CD4-positive, alpha-beta T cell treated with Interleukin-12 subunit alpha and Interleukin-12 subunit beta, for 1 hour (primary cell): Measurements from ENCODE around the gene NFE2L3.
"Not testable (repeated sequence)": the region's sequence is repeated elsewhere in the genome, so short reads cannot be mapped to it uniquely, and the experiment has no call there.

Source experiments
- DNase-seq: peaks from one replicate; pipeline ENCODE4 v3.0.0-alpha.2; 2020

NFE2L3 gene

DNA sequence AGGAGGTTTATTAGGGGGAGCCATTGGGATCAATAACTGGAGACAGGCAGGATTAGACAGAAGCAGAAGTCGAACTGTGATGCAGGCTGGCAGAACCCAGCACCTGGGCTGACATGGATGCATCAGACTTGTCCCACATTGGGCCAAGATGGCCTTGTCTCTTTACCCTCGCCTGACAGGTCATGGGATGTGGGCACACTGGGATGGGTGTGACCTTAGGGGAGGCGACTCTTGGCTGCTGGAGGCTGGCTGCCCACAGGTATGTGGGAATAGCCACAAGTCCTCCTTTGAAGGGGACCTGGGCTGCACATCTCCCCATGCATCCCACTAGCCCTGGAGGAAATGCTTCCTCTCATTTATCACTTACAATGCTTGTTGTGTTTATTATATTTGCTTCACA, 17.3 kb downstream of the NFE2L3 start:
- no peak for DNase-seq

DNA sequence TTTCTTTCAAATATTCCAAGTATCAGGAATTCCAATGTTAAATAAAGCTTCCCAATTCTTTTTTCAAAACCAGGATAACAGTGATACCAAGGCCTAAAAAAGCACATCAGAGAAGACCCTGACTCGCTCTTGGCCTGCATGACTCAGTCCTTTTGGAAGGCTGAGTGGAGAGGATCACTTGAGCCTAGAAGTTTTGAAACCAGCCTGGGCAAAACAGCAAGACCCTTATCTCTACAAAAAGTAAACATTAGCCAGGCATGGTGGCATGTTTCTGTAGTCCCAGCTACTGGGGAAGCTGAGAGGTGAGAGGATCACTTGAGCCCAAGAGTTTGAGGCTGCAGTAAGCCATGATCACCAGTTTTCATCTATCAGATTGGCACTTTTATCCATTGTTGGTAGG, 18.7 kb downstream of the NFE2L3 start:
- DNase-seq = no peak

DNA sequence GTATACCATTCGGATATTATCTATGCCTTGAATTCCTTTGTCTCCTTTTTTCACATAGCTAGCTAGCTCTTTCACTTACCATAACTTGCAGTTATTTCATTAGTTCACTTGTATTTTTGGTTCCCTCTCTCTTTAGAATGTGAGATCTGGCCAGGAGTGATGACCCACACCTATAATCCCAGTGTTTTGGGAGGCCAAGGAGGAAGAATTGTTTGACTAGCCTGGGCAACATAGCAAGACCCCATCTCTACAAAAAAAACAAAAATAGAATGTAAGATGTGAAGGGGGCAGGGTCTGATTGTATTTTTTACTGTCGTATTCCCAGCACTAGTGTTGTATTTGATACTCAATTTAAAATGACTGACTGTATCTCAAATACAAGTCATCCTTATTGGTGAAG, 19.6 kb downstream of the NFE2L3 start:
- DNase-seq = no peak

DNA sequence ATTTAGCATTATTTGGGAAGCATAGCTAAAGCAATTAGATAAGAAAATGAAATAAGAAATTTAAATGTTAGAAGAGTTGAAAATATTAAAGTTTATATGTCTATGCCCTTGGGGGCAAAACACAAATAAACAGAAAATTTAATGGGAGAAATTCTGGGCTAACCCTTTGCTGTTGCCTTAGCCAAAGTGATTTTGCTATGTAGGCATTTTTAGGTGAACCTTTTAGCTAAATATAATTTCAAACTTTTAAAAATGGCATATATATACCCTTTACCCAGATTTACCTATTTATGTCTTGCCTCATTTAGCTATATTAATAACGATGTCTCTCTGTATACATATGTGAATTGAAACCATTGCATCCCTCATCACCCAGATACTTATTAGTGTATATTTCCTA, 20.1 kb downstream of the NFE2L3 start:
- DNase-seq = no peak

DNA sequence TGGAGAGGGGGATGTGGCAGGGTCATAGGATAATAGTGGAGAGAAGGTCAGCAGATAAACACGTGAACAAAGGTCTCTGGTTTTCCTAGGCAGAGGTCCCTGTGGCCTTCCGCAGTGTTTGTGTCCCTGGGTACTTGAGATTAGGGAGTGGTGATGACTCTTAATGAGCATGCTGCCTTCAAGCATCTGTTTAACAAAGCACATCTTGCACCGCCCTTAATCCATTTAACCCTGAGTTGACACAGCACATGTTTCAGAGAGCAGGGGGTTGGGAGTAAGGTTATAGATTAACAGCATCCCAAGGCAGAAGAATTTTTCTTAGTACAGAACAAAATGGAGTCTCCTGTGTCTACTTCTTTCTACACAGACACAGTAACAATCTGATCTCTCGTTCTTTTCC, 23.9 kb downstream of the NFE2L3 start:
- DNase-seq = not testable (repeated sequence)

DNA sequence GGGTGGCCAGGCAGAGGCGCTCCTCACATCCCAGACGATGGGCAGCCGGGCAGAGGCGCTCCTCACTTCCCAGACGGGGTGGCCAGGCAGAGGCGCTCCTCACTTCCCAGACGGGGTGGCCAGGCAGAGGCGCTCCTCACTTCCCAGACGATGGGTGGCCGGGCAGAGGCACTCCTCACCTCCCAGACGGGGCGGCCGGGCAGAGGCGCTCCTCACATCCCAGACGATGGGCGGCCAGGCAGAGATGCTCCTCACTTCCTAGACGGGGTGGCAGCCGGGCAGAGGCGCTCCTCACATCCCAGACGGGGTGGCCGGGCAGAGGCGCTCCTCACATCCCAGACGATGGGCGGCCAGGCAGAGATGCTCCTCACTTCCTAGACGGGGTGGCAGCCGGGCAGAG, 24.7 kb downstream of the NFE2L3 start:
- DNase-seq = not testable (repeated sequence)

DNA sequence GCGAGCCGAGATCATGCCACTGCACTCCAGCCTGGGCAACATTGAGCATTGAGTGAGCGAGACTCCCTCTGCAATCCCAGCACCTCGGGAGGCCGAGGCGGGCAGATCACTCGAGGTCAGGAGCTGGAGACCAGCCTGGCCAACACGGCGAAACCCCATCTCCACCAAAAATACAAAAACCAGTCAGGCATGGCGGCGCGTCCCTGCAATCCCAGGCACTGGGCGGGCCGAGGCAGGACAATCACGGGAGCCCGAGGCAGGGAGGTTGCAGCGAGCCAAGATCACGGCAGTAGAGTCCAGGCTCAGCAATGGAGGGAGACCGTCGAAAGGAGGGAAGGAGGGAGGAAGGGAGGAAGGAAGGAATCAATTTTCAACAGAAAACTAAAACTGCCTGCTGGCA, 25.3 kb downstream of the NFE2L3 start:
- not testable (repeated sequence) for DNase-seq

DNA sequence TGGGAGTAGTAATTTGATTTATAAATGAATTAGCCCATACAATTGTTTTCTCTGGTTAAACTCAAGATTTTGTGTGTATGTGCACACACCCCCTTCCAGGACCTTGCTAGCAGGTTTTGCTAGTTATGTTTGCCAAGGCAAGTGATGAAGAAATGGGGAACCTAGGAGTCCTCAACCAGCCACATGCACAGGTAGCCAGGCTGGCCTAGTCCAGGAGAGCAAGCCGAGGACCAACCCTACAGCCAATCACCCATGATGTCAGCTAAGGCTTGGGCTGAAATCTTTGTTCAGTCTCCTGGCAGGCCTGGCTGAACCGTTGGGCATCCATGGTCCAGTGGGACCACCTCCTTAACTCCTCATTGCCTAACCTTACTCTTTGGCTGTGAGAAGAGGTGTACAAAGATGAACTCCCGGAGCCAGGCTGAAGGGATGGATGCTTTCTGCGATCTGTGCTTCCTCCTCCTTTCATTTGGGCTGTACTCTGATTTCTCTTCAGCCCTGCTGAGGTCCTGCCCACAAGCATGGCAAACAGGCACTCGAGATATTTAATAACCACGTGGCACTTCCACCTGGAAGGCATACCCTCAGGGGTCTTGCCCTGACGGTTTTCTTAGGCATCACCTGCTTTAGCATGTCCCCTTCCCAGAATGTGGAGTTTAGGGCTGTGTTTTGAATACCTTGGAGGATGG, 26.4 kb downstream of the NFE2L3 start:
- DNase-seq = no peak

DNA sequence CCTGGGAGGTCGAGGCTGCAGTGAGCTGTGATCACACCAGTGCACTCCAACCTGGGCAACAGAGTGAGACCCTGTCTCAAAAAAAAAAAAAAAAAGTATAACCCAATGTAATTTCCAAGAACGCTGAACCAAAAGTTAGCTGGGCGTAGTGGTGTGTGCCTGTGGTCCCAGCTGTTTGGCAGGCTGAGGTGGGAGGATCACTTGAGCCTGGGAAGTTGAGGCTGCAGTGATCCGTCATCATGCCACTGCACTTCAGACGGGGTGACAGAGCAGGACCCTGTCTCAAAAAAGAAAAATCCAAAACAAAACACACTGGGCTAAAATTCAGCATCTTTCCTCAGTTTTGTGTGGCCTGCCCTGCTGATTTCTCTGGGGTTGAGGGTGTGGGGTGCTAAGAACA, 27.4 kb downstream of the NFE2L3 start:
- DNase-seq = no peak

DNA sequence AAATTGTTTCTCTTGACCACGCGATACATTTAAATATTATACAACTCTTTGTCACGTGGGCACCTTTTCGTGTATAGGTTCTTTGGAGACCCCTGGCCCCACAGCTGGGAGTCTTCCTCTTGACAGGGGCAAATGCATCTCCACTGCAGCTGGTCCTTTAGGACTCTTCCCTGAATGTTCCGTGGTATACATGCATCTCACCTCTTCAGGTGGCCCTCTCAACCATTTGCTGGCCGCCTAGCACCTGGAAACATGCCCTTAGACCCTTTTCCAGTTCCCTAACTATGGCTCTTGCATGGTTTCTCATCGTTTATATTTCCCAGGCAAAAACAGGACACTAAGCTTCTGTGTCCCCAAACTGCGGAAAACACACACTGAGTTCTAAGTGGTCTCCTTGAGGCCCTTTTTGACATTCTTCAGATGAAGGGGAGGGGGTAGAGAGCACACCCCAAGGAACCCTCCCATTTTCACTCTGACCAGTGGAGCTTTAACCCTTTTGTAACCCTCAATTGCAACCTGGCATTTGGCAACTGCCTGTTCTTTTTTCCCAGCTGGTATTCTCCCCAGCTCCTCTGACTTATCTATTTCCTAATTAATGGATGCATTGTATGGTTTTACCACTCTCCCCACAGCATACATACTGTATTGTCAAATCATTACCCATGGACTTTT, 28.0 kb downstream of the NFE2L3 start:
- DNase-seq = no peak

DNA sequence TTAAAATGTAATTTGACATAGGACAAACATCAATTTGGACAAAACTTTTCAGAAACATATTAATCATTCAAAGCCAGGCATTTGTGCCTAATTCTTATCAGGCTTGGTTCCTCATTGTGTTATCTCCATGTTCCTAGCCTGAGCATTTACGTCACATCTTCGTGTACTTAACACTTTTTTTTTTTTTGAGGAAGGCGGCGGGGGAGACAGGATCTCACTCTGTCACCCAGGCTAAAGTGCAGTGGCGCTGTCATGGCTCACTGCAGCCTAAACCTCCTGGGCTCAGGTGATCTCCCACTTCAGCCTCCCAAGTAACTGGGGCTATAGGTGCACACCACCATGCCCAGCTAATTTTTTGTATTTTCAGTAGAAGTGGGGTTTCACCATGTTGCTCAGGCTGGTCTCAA, 28.8 kb downstream of the NFE2L3 start:
- DNase-seq = no peak

DNA sequence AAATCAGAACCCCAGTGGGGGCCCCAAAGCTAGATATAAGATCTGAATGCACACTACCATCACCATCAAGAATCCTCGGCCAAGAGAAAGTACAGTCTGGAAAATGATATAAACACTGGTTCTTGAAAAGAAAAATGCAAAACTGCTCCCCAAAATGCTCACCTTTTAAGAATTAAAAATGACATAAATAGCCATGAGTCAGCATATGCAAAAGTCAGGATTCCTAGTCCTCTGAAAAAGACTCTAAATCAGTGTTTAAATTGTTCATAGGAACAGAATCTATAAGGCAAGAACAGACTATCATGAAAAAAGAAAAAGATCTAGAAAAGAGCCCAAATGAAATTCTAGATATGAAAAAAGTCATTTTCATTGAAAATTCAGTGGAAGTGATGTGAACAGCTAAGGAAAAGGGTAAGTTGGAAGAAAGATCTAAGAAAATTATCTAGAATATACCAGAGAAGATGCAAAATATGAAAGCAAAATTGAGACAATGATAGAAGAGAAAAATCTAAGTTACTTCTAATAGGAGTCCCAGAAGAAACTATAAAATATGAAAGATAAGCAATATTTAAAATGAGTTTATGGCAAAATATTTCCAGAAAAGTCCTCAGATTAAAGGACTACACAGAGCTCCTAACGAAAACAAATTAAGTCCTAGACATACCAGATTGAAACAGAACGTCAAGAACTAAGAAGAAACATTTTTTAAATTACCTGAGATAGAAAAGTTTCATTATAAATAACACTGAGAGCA, 29.7 kb downstream of the NFE2L3 start:
- no peak for DNase-seq

DNA sequence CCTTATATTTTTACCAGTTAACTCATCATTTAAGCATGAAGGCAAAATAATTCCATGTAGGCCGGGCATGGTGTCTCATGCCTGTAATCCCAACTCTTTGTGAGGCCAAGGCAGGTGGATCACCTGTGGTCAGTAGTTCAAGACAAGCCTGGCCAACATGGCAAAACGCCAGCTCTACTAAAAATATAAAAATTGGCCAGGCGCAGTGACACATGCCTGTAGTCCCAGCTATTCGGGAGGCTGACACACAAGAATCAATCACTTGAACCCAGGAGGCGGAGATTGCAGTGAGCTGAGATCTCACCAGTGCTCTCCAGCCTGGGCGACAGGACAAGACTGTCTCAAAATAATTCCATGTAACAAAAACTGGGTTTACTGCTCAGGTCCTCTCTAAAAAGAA, 30.3 kb downstream of the NFE2L3 start:
- no peak for DNase-seq

DNA sequence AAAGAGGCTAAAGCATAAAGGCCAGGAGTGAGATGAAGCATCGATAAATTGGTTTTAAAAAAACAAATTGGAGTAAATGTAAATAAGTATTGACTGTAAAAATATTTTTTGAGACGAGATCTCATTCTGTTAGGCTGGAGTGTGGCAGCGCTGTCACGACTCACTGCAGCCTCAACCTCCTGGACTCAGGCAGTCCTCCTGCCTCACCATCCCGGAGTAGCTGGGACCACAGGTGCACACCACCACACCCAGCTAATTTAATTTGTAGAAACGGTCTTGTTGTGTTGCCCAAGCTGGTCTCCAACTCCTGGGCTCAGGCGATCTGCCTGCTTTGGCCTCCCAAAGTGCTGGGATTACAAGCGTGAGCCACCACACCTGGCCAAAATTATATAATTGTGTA, 30.7 kb downstream of the NFE2L3 start:
- no peak for DNase-seq

DNA sequence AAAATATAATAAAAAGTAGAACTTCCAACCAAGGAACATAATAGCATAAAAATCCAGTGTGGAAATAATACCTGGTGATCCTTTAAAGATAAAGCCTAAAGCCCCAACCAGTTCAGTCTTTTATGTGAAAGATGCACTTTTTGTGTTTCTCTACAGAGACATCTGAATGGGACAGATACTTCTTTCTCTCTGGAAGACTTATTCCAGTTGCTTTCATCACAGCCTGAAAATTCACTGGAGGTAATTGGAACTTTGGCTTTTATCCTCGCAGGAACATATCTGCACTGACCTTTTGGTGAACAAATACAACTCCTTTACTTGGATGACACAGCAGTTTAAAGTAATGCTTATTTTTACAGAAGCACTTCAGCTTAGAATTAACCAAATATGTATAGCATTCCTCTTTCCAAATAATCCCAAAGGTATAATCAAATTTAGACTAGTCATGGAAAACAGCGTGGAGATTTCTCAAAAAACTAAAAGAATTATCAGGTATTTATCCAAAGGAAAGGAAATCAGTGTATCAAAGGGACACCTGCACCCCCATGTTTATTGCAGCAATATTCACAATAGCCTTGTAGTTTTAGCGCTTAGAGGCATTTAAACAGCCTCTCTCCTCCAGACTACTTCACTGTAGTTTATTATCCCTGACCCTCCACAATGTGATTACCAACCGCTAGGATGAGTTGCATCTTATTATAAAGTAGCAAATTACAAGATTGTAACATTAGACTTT, 31.7 kb downstream of the NFE2L3 start:
- DNase-seq = no peak

DNA sequence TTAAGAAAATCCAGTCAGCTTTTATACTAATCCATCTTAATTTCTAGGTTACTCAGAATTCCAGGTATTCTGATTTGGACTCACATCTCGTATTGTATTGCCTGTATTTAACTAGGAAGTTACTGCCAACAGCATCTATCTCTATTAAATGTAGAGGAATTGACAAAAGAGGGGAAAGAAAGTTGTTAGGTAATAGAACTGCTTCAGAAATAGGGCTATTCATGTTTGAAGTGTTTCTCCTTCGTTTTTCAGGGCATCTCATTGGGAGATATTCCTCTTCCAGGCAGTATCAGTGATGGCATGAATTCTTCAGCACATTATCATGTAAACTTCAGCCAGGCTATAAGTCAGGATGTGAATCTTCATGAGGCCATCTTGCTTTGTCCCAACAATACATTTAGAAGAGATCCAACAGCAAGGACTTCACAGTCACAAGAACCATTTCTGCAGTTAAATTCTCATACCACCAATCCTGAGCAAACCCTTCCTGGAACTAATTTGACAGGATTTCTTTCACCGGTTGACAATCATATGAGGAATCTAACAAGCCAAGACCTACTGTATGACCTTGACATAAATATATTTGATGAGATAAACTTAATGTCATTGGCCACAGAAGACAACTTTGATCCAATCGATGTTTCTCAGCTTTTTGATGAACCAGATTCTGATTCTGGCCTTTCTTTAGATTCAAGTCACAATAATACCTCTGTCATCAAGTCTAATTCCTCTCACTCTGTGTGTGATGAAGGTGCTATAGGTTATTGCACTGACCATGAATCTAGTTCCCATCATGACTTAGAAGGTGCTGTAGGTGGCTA, 32.5 kb downstream of the NFE2L3 start:
- DNase-seq = not testable (repeated sequence)

DNA sequence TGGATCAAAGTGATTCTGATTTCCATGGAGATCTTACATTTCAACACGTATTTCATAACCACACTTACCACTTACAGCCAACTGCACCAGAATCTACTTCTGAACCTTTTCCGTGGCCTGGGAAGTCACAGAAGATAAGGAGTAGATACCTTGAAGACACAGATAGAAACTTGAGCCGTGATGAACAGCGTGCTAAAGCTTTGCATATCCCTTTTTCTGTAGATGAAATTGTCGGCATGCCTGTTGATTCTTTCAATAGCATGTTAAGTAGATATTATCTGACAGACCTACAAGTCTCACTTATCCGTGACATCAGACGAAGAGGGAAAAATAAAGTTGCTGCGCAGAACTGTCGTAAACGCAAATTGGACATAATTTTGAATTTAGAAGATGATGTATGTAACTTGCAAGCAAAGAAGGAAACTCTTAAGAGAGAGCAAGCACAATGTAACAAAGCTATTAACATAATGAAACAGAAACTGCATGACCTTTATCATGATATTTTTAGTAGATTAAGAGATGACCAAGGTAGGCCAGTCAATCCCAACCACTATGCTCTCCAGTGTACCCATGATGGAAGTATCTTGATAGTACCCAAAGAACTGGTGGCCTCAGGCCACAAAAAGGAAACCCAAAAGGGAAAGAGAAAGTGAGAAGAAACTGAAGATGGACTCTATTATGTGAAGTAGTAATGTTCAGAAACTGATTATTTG, 33.3 kb downstream of the NFE2L3 start:
- no peak for DNase-seq

DNA sequence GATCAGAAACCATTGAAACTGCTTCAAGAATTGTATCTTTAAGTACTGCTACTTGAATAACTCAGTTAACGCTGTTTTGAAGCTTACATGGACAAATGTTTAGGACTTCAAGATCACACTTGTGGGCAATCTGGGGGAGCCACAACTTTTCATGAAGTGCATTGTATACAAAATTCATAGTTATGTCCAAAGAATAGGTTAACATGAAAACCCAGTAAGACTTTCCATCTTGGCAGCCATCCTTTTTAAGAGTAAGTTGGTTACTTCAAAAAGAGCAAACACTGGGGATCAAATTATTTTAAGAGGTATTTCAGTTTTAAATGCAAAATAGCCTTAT, 33.8 kb downstream of the NFE2L3 start:
- DNase-seq = no peak

DNA sequence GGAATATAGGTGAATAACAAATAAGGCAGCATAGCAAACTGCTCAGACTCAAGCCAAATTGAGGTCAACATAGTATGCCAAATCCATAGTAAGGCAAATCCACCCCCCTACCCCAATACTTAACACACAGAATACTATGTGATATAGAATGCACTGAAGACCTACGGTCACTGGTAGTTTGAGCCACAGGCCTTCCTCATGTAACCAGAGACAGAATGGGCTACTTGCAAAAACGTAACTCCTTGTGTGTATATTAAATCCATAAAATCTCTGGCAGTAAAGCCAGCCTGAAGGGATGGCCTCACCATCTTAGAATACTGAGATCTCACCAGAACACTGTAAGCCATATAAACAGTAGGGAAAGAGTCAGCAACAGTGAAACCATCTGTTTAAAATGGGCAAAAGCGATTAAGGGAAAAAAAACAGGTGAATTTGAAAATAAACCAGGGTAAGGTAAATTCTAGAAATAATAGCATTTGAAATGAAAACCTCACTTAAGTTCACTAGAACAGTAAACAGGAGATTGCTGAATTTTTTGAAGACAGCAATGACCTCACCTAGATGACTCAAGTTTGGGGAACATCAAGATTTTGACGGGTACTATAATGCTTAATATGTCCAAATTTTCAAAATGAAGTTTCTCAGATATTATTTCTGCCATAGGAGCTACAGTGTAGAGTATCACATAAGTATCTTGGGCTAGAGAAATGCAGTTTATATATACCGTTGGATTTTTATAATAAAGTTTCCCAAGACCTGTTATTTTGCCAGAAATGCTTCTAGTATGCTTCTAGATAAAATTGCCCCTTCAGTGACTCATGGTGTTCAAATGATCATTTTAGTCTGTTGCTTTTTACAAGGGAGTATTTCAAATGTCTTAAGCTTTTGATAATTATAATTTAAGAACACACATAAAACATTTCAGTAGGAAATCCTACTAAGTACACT, 34.6 kb downstream of the NFE2L3 start:
- DNase-seq = no peak

DNA sequence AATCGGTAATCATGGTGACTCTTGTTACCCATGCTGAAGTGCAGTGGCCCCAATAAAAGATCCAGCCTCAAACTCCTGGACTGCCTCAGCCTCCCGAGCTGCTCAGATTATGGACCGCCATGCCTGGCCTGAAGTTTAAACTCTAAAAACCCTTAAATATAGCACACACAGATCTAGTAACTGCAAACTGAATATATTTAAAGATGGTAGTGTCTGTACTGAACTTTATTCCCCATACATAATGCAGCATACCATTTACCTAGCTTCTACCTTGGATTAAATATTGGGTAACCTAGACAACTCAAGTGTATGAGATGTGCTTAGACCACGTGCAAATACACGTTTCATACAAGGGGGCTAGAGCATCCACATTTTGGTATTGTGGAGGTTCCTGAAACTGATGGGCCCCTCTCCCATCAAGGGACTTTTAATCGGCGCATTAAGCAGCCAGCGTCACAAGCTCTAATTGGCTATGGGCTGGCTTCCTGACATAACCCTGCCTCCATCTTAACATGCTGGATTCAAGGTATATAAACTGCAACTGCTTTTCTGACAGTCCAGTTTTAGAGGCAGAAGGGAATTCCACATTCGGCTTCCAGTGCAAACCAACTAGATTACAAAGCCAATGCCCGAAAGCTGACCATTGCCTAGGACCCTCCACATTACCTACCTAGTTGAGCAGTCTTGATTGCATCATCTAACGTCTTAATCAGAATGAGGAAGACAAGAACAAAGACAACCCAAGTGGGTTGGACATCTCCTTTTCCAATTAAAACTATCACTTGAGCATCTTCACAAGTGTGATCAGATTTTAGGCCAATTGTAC, 35.6 kb downstream of the NFE2L3 start:
- no peak for DNase-seq
